B cell (primary cell): ENCODE results near the gene CCDC88C. TPM values are rescaled to one million over a fixed set of nuclear protein-coding genes. Genes with fewer than 3 reads are reported as not detected.

ENCODE experiments used
- ATAC-seq: fragments of 200-7000 bp; cut with Tn5 transposase; one replicate; pipeline ENCODE4 v1.10.0; 2021; ENCODE audit warnings: low read depth, mild to moderate bottlenecking, moderate number of reproducible peaks, moderate library complexity
- CTCF ChIA-PET: fragments of 350-600 bp; sonication (Branson Sonifier 250); formaldehyde crosslinking; loops from one replicate; lab custom pipeline; 2021; ENCODE audit warnings: antibody characterized with exemption, inconsistent platforms; lab: Charles Lee
- POLR2A ChIA-PET: fragments of 350-600 bp; sonication (Branson Sonifier 250); formaldehyde crosslinking; loops from one replicate; lab custom pipeline; 2021; ENCODE audit warnings: antibody characterized with exemption; lab: Charles Lee
- DNase-seq: peaks from one replicate; pipeline ENCODE4 v3.0.0; 2013
- H2AFZ ChIP-seq: 2 replicates; pipeline ENCODE4 v1.6.1; 2012; ENCODE audit warnings: mild to moderate bottlenecking, low read depth, low read length; ENCODE audit not compliant: insufficient read depth, poor library complexity, severe bottlenecking
- H3K27ac ChIP-seq, 2 donors: 1 replicate in 1 of 2; 2 replicates in 1 of 2; pipeline ENCODE4 v1.5.1; 2012 to 2013; ENCODE audit warnings: low read length in 2 of 2, mild to moderate bottlenecking in 2 of 2, moderate library complexity in 1 of 2
- H3K27me3 ChIP-seq, 4 experiments: fragments of 200-600 bp in 1 of 4; sonication (generic) in 1 of 4; replicated peaks in 1 of 4; 1 replicate in 2 of 4; 2 replicates in 2 of 4; pipeline versions ENCODE4 v1.6.1 to v1.7.0; 2013 to 2016; ENCODE audit warnings: low read length in 3 of 4, mild to moderate bottlenecking in 2 of 4, mixed read lengths in 1 of 4, moderate library complexity in 1 of 4; ENCODE audit not compliant: insufficient read depth in 4 of 4, control insufficient read depth in 3 of 4; ENCODE audit errors: control extremely low read depth in 1 of 4
- H3K36me3 ChIP-seq, 2 experiments: replicated peaks in 1 of 2; 1 replicate in 1 of 2; 2 replicates in 1 of 2; pipeline versions ENCODE4 v1.6.1 to v1.7.1; 2013; ENCODE audit warnings: low read length in 1 of 2; ENCODE audit not compliant: insufficient read depth in 2 of 2, control insufficient read depth in 1 of 2; ENCODE audit errors: control extremely low read depth in 1 of 2, extremely low read depth in 1 of 2
- H3K4me1 ChIP-seq, 2 donors: fragments of 200-600 bp in 1 of 2; sonication (generic) in 1 of 2; 1 replicate in 1 of 2; 2 replicates in 1 of 2; pipeline versions ENCODE4 v1.5.1 to v1.6.1; 2013 to 2017; ENCODE audit warnings: low read length in 2 of 2; ENCODE audit not compliant: control insufficient read depth in 2 of 2, insufficient read depth in 2 of 2
- H3K4me2 ChIP-seq: replicated peaks from 2 replicates; pipeline ENCODE3; 2012; ENCODE audit warnings: mild to moderate bottlenecking, low read depth, low read length; ENCODE audit not compliant: poor library complexity, severe bottlenecking
- H3K4me3 ChIP-seq, 5 experiments: fragments of 200-600 bp in 1 of 5; sonication (generic) in 1 of 5; 1 replicate in 3 of 5; 2 replicates in 2 of 5; pipeline versions ENCODE4 v1.5.1 to v1.7.0; 2011 to 2016; ENCODE audit warnings: low read length in 4 of 5, mild to moderate bottlenecking in 4 of 5, low read depth in 2 of 5, control low read depth in 1 of 5, moderate library complexity in 1 of 5; ENCODE audit not compliant: insufficient read depth in 1 of 5; ENCODE audit errors: control extremely low read depth in 1 of 5, extremely low read depth in 1 of 5
- H3K79me2 ChIP-seq: fragments of 200-600 bp; sonication (generic); one replicate; pipeline ENCODE4 v1.6.0; 2016; ENCODE audit warnings: low read length; ENCODE audit not compliant: control insufficient read depth, insufficient read depth
- H3K9ac ChIP-seq: fragments of 200-600 bp; sonication (generic); 2 replicates; pipeline ENCODE4 v1.6.1; 2017; ENCODE audit warnings: mild to moderate bottlenecking, low read length, moderate library complexity
- H3K9me3 ChIP-seq, 3 donors: one replicate each; pipeline versions ENCODE4 v1.6.1 to v1.7.1; 2013; ENCODE audit warnings: low read length in 2 of 3; ENCODE audit not compliant: control insufficient read depth in 2 of 3, insufficient read depth in 1 of 3; ENCODE audit errors: control extremely low read depth in 1 of 3
- H4K20me1 ChIP-seq: 2 replicates; pipeline ENCODE4 v1.6.0; 2012; ENCODE audit warnings: mild to moderate bottlenecking, low read length; ENCODE audit not compliant: insufficient read depth, control insufficient read depth, poor library complexity, severe bottlenecking
- H3K27ac Mint-ChIP-seq: one replicate; pipeline ENCODE4 v1.8.0; 2021; ENCODE audit warnings: mixed read lengths
- H3K27me3 Mint-ChIP-seq: one replicate; pipeline ENCODE4 v1.8.0; 2021; ENCODE audit warnings: mixed read lengths
- H3K4me1 Mint-ChIP-seq: one replicate; pipeline ENCODE4 v1.8.0; 2021; ENCODE audit warnings: mixed read lengths
- H3K4me3 Mint-ChIP-seq: one replicate; pipeline ENCODE4 v1.8.0; 2021; ENCODE audit warnings: mixed read lengths
- H3K9me3 Mint-ChIP-seq: one replicate; pipeline ENCODE4 v1.8.0; 2022; ENCODE audit warnings: mixed read lengths; ENCODE audit not compliant: insufficient read depth
- EZH2 ChIP-seq: IDR thresholded peaks from 2 replicates; pipeline ENCODE4 v1.6.1; 2012; ENCODE audit warnings: borderline replicate concordance, low read depth, mild to moderate bottlenecking, moderate library complexity, low read length; ENCODE audit not compliant: insufficient read depth, poor library complexity, severe bottlenecking
- WGBS: methylation state at CpG from one replicate; pipeline ENCODE4 v1.1.5; 2013; ENCODE audit warnings: missing lambda C conversion rate; ENCODE audit not compliant: insufficient coverage; 5-methylcytosine and 5-hydroxymethylcytosine counted together
- intact Hi-C: fragments of 100-400 bp; cut with micrococcal nuclease; formaldehyde crosslinking; loops from one replicate; pipeline ENCODE4 v1.10.0; 2022
- polyA plus RNA-seq: library from polyadenylated mRNA; depleted of rRNA; stranded (reverse); fragments of >200 nt; gene quantifications from 2 replicates; pipeline ENCODE4 v1.2.3, GENCODE V29; 2012
- total RNA-seq, 2 donors: library from RNA; stranded (reverse); fragments of 120-200 nt in 1 of 2; gene quantifications; 1 replicate in 1 of 2; 2 replicates in 1 of 2; pipeline versions ENCODE4 v1.2.3 to v1.2.4, GENCODE V29; 2013 to 2022
- TF ChIP-seq, protein P1 (sequence below): fragments of 200-600 bp; IDR thresholded peaks from one replicate; pipeline ENCODE4 v1.8.0; 2022; ENCODE audit warnings: antibody characterized with exemption, mild to moderate bottlenecking

The CCDC88C gene
- total and polyA plus RNA-seq, 2 donors (not counting 1 experiment from before 2014, with no cell fraction given): 98.7 to 181 TPM

DNA sequence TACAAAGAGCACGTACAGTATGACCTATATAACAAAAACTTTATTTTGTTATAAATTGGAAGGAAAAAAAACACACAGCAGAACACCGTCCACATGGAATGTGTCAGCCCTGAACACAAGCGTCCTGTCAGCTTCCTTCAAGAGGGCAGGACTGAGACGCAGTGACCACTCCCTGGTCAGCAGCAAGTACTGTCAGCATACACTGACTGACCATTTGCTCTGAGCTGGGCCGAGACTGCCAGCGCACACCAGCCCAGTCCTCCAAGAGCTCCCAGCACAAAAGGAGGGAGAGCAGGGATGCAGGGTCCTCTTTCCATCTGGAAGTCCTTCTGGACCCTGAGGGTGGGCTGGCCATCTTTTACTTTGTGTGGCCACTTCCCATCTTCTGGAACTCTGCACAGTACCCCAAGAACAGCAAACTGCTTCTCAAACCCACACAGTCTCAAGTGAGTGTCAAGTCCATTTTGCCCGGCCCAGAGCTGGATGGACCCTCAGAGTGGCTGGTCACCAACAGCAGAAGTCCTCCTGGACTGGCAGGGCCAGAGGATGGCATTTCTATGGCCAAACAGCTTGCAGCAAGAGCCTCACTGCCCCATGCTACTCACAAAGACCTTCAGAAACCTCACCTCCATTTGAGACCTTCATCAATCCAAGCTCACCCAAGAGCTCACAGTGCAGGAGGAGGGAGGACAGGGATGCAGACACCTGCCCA is 11.7 kb downstream of the CCDC88C start:
- CTCF ChIA-PET: interaction anchor here (1.5 kb wide), 1 partner anchor 120 kb away, joined by 5 read pairs; no protein-coding TSS in a partner anchor
- Histone ChIP-seq H3K9ac (no peak overlapping the region), H3K4me1 (peaks cover 66 to 82% of the 10 kb centered on the region in 2 donors), H3K4me3 (no peak overlapping the region), H2AFZ (no peak overlapping the region), H3K27me3 (no peaks in the 10 kb centered on the region), H3K27ac (no peak overlapping the region), H3K79me2 (peaks cover 98% of the 10 kb centered on the region), H3K4me2 (no peak overlapping the region), H4K20me1 (peaks cover 88% of the 10 kb centered on the region), H3K36me3 (peaks cover 0 to 55% of the 10 kb centered on the region in 2 experiments), H3K9me3 (no peaks in the 10 kb centered on the region)
- DNase-seq: no peak
- Mint-ChIP-seq H3K4me1 (peaks cover 76% of the 10 kb centered on the region), H3K4me3 (no peak overlapping the region), H3K27ac (peak overlapping the region; percentile 56), H3K9me3 (no peaks in the 10 kb centered on the region), H3K27me3 (no peaks in the 10 kb centered on the region)
- 98% methylated on average over 5 of the region's 7 CpGs for WGBS
- TF ChIP-seq EZH2: no peak
- TF ChIP-seq, protein P1, sequence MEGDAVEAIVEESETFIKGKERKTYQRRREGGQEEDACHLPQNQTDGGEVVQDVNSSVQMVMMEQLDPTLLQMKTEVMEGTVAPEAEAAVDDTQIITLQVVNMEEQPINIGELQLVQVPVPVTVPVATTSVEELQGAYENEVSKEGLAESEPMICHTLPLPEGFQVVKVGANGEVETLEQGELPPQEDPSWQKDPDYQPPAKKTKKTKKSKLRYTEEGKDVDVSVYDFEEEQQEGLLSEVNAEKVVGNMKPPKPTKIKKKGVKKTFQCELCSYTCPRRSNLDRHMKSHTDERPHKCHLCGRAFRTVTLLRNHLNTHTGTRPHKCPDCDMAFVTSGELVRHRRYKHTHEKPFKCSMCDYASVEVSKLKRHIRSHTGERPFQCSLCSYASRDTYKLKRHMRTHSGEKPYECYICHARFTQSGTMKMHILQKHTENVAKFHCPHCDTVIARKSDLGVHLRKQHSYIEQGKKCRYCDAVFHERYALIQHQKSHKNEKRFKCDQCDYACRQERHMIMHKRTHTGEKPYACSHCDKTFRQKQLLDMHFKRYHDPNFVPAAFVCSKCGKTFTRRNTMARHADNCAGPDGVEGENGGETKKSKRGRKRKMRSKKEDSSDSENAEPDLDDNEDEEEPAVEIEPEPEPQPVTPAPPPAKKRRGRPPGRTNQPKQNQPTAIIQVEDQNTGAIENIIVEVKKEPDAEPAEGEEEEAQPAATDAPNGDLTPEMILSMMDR: no peak
- ATAC-seq: no peak
- intact Hi-C loops: no loop called here
- POLR2A ChIA-PET: interaction anchor here (1.2 to 1.4 kb wide), 2 partner anchors 11 to 50 kb away, joined by 3 read pairs; no protein-coding TSS in a partner anchor

DNA sequence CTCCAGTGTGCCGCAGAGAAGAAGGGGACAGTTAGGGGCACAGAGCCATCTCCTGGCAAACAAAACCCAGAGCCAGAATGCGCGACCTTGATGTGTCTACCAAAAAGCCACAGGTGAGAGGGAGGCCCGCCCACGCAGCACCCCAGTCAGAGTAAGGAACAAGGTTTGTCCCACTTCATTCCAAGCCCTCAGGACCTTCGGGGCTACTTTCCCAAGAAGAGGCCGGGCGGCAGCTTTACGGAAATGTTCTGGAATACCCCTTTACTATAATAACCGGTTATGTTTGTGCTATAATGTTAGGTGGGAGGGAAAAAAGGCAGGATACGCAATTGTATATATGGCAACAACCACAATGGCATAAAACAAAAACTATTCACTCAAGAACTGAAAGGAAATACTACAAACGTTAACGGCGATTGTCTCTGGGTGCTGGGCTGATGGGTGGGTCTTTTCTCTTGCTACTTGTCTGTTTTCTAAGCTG is 12.3 kb downstream of the CCDC88C start:
- ATAC-seq: no peak
- Mint-ChIP-seq H3K9me3 (no peaks in the 10 kb centered on the region), H3K27ac (peak overlapping the region; percentile 37), H3K4me3 (no peak overlapping the region), H3K4me1 (peaks cover 76% of the 10 kb centered on the region), H3K27me3 (no peaks in the 10 kb centered on the region)
- Histone ChIP-seq H2AFZ (no peak overlapping the region), H3K4me3 (no peak overlapping the region), H4K20me1 (peaks cover 88% of the 10 kb centered on the region), H3K9me3 (no peaks in the 10 kb centered on the region), H3K27ac (peak overlapping the region in 1 of 2 donors; percentile 34), H3K79me2 (peaks cover 98% of the 10 kb centered on the region), H3K27me3 (no peaks in the 10 kb centered on the region), H3K9ac (no peak overlapping the region), H3K4me1 (peaks cover 66 to 80% of the 10 kb centered on the region in 2 donors), H3K36me3 (peaks cover 0 to 55% of the 10 kb centered on the region in 2 experiments), H3K4me2 (no peak overlapping the region)
- POLR2A ChIA-PET: interaction anchor here (1.4 kb wide), 1 partner anchor 49 kb away, joined by 3 read pairs; no protein-coding TSS in a partner anchor
- CTCF ChIA-PET: interaction anchor here (1.5 kb wide), 1 partner anchor 119 kb away, joined by 5 read pairs; no protein-coding TSS in a partner anchor
- TF ChIP-seq, protein P1: no peak
- TF ChIP-seq EZH2: no peak
- 81% methylated on average over 2 of the region's 14 CpGs for WGBS
- intact Hi-C loops: no loop called here
- DNase-seq: no peak
